ENCODE data around the gene NSL1.

DNA sequence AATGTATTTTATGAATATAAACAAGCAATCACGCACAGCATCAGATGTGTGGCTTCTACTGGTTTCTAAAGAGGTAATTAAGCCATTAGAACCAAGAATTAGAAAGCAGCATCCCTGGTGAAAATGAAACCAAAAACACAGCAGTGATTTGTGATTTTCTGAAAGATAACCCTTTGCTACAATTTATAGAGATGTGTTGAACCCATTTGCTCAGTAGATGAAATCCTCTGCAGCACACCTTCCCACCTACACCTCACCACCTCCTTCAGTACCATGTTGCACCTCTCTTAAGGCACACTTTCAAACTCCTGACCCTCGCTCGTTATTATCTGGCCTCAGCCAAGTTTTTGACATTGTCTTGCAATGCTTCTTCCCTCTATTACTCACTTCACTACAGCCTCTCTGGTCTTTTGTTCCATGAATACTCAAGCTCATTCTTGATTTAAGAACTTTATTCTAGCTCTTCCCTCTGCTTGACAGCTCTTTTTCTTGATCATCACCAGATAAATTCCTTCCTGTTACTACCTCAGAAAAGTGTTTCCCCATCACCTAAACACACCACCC, 38.6 kb downstream of the NSL1 start:
- TF ChIP-seq POLR2A (IDR thresholded peaks at IDR 0.05), result no peak
- TF ChIP-seq, protein P1, sequence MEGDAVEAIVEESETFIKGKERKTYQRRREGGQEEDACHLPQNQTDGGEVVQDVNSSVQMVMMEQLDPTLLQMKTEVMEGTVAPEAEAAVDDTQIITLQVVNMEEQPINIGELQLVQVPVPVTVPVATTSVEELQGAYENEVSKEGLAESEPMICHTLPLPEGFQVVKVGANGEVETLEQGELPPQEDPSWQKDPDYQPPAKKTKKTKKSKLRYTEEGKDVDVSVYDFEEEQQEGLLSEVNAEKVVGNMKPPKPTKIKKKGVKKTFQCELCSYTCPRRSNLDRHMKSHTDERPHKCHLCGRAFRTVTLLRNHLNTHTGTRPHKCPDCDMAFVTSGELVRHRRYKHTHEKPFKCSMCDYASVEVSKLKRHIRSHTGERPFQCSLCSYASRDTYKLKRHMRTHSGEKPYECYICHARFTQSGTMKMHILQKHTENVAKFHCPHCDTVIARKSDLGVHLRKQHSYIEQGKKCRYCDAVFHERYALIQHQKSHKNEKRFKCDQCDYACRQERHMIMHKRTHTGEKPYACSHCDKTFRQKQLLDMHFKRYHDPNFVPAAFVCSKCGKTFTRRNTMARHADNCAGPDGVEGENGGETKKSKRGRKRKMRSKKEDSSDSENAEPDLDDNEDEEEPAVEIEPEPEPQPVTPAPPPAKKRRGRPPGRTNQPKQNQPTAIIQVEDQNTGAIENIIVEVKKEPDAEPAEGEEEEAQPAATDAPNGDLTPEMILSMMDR (IDR thresholded peaks at IDR 0.05), result no peak

All from heart left ventricle (tissue), 13 donors.